SK-N-SH (cell line): ENCODE results near the gene ATP1A4. TPM values are rescaled to one million over a fixed set of nuclear protein-coding genes. Genes with fewer than 3 reads are reported as not detected.

Experiments
- CTCF ChIA-PET: fragments of 300-600, 350-600 bp; formaldehyde crosslinking; extraction: SDS; loops from one replicate; lab custom pipeline; 2021; lab: Yijun Ruan, JAX
- POLR2A ChIA-PET: fragments of 350-600 bp; sonication (Branson Sonifier 250); formaldehyde crosslinking; extraction: SDS; loops from one replicate; lab custom pipeline; 2020; ENCODE audit warnings: antibody characterized with exemption, inconsistent platforms; lab: Yijun Ruan, JAX
- DNase-seq: peaks from one replicate; pipeline ENCODE4 v3.0.0; 2012
- H2AFZ ChIP-seq: fragments of 200-600 bp; sonication (generic); 2 replicates; pipeline ENCODE4 v1.8.1; 2016; ENCODE audit warnings: antibody characterized with exemption, mild to moderate bottlenecking, low read depth
- H3F3A ChIP-seq: fragments of 200-600 bp; sonication (generic); replicated peaks from 2 replicates; pipeline ENCODE3; 2016; ENCODE audit warnings: antibody characterized with exemption, mild to moderate bottlenecking; ENCODE audit not compliant: insufficient read depth
- H3K27ac ChIP-seq, 2 experiments: fragments of 200-500 bp in 1 of 2; fragments of 200-600 bp in 1 of 2; sonication (Bioruptor generic) in 1 of 2; sonication (generic), shearing (Covaris generic) in 1 of 2; 2 replicates each; pipeline versions ENCODE4 v1.5.1 to v1.6.1; 2014 to 2016; ENCODE audit warnings: low read depth in 2 of 2, inconsistent platforms in 1 of 2, low read length in 1 of 2, mild to moderate bottlenecking in 1 of 2, mixed read lengths in 1 of 2
- H3K27me3 ChIP-seq: fragments of 200-600 bp; sonication (generic), shearing (Covaris generic); 2 replicates; pipeline ENCODE4 v1.6.1; 2016; ENCODE audit warnings: mixed run types; ENCODE audit not compliant: insufficient read depth
- H3K36me3 ChIP-seq, 2 experiments: fragments of 200-500 bp in 1 of 2; fragments of 200-600 bp in 1 of 2; sonication (Bioruptor generic) in 1 of 2; sonication (generic) in 1 of 2; replicated peaks in 1 of 2; 2 replicates each; pipeline versions ENCODE3 to v1.5.1; 2014 to 2016; ENCODE audit warnings: low read length in 1 of 2, mild to moderate bottlenecking in 1 of 2; ENCODE audit not compliant: insufficient read depth in 2 of 2, control insufficient read depth in 1 of 2
- H3K4me1 ChIP-seq, 2 experiments: fragments of 200-500 bp in 1 of 2; fragments of 200-600 bp in 1 of 2; sonication (Bioruptor generic) in 1 of 2; sonication (generic), shearing (Covaris generic) in 1 of 2; 2 replicates each; pipeline versions ENCODE4 v1.5.1 to v1.6.1; 2014 to 2016; ENCODE audit warnings: low read depth in 1 of 2, low read length in 1 of 2, mixed run types in 1 of 2; ENCODE audit not compliant: insufficient read depth in 2 of 2, control insufficient read depth in 1 of 2
- H3K4me2 ChIP-seq: fragments of 200-600 bp; sonication (generic), shearing (Covaris generic); 2 replicates; pipeline ENCODE4 v1.6.1; 2017; ENCODE audit warnings: mixed run types
- H3K4me3 ChIP-seq, 2 experiments: fragments of 200-500 bp in 1 of 2; fragments of 200-600 bp in 1 of 2; sonication (Bioruptor generic) in 1 of 2; sonication (generic), shearing (Covaris generic) in 1 of 2; 2 replicates each; pipeline versions ENCODE4 v1.5.1 to v1.8.1; 2014 to 2016; ENCODE audit warnings: low read depth in 2 of 2, inconsistent platforms in 1 of 2, low read length in 1 of 2, mild to moderate bottlenecking in 1 of 2, mixed read lengths in 1 of 2, moderate library complexity in 1 of 2
- H3K79me2 ChIP-seq: fragments of 200-600 bp; sonication (generic); 2 replicates; pipeline ENCODE4 v1.8.1; 2017; ENCODE audit warnings: mild to moderate bottlenecking; ENCODE audit not compliant: insufficient read depth
- H3K9ac ChIP-seq: fragments of 200-600 bp; sonication (generic); 2 replicates; pipeline ENCODE4 v1.6.1; 2017; ENCODE audit warnings: mixed run types
- H3K9me2 ChIP-seq: fragments of 200-600 bp; sonication (generic); 2 replicates; pipeline ENCODE4 v1.6.1; 2017; ENCODE audit warnings: mixed run types
- H3K9me3 ChIP-seq: fragments of 200-600 bp; sonication (generic); 2 replicates; pipeline ENCODE4 v1.6.1; 2017; ENCODE audit warnings: mixed run types, mild to moderate bottlenecking, moderate library complexity
- H4K20me1 ChIP-seq: fragments of 200-600 bp; sonication (generic); 2 replicates; pipeline ENCODE4 v1.6.1; 2017; ENCODE audit warnings: mild to moderate bottlenecking, mixed run types; ENCODE audit not compliant: insufficient read depth
- FOXM1 ChIP-seq: IDR thresholded peaks from 2 replicates; pipeline ENCODE4 v1.4.0; 2012; ENCODE audit warnings: low read depth, mild to moderate bottlenecking
- JUND ChIP-seq: IDR thresholded peaks from 2 replicates; pipeline ENCODE4 v1.4.0; 2012
- MXI1 ChIP-seq: IDR thresholded peaks from 2 replicates; pipeline ENCODE4 v1.6.1; 2012; ENCODE audit warnings: mild to moderate bottlenecking, low read depth, low read length, improper control_type of control experiment
- NFIC ChIP-seq: IDR thresholded peaks from 2 replicates; pipeline ENCODE4 v1.4.0; 2012; ENCODE audit warnings: borderline replicate concordance
- POLR2AphosphoS5 ChIP-seq: IDR thresholded peaks from 2 replicates; pipeline ENCODE4 v1.6.1; 2012; ENCODE audit warnings: low read depth, low read length
- SIN3A ChIP-seq: IDR thresholded peaks from 2 replicates; pipeline ENCODE4 v1.6.1; 2012; ENCODE audit warnings: low read depth, mild to moderate bottlenecking, low read length, moderate library complexity, borderline replicate concordance
- TCF12 ChIP-seq: IDR thresholded peaks from 2 replicates; pipeline ENCODE4 v1.4.0; 2012
- WGBS: methylation state at CpG from one replicate; pipeline ENCODE4 v1.1.6; 2017; ENCODE audit warnings: low lambda C conversion rate; 5-methylcytosine and 5-hydroxymethylcytosine counted together
- polyA plus RNA-seq, 3 experiments: library from polyadenylated mRNA; depleted of rRNA; stranded (reverse); fragments of >200 nt; gene quantifications; 2 replicates each; pipeline ENCODE4 v1.2.3, GENCODE V29; 2012
- TF ChIP-seq, protein P1 (sequence below): IDR thresholded peaks from 2 replicates; pipeline ENCODE4 v1.4.0; 2012; ENCODE audit warnings: low read depth, borderline replicate concordance
- TF ChIP-seq, protein P2 (sequence below): fragments of 150-350 bp; IDR thresholded peaks from 2 replicates; pipeline ENCODE4 v1.6.1; 2017; ENCODE audit warnings: antibody characterized with exemption, low read length, low read depth, borderline replicate concordance
- TF ChIP-seq, protein P3 (sequence below): fragments of 150-350 bp; IDR thresholded peaks from 2 replicates; pipeline ENCODE4 v1.6.1; 2016; ENCODE audit warnings: mild to moderate bottlenecking, low read depth, low read length

The ATP1A4 gene
- polyA plus RNA-seq, 1 of the 3 experiments (the other 2 are of a cell fraction): not detected

DNA sequence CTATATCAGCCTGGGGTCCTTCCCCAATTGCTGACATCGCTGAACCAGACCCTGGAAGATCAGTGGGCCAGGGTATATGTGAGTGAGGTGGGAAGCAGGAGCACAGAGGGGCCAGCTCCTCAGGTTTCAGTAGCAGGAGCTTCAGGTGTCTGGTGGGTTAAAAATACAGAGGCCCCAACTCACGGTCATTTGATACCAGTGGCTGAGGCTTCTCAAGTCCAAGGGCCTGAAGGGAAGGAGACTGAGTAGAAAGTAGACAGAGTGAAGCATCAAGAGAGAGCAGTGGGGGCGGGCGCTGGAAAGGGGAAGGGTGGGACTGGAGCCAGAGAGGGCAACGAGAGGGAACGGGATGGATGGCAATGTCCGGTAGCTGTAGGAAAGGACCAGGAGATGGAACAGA, 36.9 kb downstream of the ATP1A4 start:
- H4K20me1 ChIP-seq: no peaks in the 10 kb centered on the region
- no peak for DNase-seq
- no peak overlapping the region for H3K4me3 ChIP-seq
- peaks cover 3% of the 10 kb centered on the region in 2 experiments; a peak in 2 of 4 replicates for H3K4me1 ChIP-seq
- no peaks in the 10 kb centered on the region for H3K79me2 ChIP-seq
- TF ChIP-seq FOXM1: no peak
- no peak for TF ChIP-seq TCF12
- no peak for TF ChIP-seq MXI1
- TF ChIP-seq SIN3A: no peak
- TF ChIP-seq POLR2AphosphoS5: no peak
- TF ChIP-seq, protein P1, sequence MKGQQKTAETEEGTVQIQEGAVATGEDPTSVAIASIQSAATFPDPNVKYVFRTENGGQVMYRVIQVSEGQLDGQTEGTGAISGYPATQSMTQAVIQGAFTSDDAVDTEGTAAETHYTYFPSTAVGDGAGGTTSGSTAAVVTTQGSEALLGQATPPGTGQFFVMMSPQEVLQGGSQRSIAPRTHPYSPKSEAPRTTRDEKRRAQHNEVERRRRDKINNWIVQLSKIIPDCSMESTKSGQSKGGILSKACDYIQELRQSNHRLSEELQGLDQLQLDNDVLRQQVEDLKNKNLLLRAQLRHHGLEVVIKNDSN: no peak
- TF ChIP-seq JUND: no peak
- TF ChIP-seq, protein P2, sequence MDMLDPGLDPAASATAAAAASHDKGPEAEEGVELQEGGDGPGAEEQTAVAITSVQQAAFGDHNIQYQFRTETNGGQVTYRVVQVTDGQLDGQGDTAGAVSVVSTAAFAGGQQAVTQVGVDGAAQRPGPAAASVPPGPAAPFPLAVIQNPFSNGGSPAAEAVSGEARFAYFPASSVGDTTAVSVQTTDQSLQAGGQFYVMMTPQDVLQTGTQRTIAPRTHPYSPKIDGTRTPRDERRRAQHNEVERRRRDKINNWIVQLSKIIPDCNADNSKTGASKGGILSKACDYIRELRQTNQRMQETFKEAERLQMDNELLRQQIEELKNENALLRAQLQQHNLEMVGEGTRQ: no peak
- H2AFZ ChIP-seq: no peak overlapping the region
- H3K9me3 ChIP-seq: no peaks in the 10 kb centered on the region
- no peaks in the 10 kb centered on the region for H3K36me3 ChIP-seq
- H3K4me2 ChIP-seq: no peak overlapping the region
- H3F3A ChIP-seq: no peaks in the 10 kb centered on the region
- H3K27me3 ChIP-seq: no peaks in the 10 kb centered on the region
- WGBS: 72% methylated on average over 7 of the region's 7 CpGs
- CTCF ChIA-PET: interaction anchor here (1.3 to 7.5 kb wide), 5 partner anchors 31 to 103 kb away, joined by 6 to 293 read pairs (median 11); no protein-coding TSS in a partner anchor
- no peak overlapping the region for H3K27ac ChIP-seq
- H3K9ac ChIP-seq: no peak overlapping the region
- H3K9me2 ChIP-seq: no peaks in the 10 kb centered on the region
- POLR2A ChIA-PET: no interaction called here

DNA sequence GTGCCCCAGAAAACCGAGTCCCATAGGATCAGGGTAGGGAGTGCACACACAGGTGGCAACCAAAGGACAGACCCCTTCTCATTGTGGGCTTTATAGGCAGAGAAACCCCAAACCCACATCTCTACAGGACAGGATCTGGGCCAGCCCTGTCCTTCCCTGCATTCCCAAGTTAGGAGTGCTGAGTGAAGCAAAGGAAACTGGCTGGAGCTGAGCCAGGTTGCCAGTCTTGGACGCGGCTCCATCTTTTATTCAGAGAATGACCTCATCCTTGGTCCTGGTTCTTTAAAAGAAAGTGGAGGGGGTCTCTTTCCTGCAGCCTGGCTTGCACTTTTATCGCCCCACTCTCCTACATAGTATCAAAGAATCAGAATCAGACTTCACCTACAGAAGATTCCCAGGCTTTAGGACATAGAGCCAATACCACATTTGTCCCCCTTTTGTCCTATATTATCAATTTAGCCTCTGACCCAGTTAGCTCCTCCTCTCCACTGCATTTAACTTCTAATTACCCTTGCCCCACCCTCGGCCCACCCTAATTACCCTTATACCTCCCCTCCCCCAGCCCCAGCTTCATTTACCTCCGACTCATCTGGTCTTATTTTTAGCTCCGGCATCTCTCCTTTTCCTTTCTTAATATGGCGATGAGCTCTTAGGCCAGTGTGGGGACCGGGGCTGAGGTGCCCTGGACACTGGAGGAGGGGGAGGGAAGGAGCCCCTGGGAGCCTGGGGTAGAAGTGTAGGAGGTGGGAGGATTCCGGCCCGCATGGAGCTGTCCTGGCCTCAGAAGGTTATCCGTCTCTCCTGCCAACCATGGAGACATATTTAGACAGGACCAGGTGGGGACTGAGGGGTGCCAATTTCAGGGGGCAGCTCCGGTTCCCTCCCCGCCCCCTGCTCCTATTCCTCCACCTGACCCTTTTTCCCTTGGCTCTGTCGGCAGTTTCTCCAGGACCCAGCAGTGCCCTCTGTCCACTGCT, 38.5 kb downstream of the ATP1A4 start, which contains the start of gene CASQ1:
TSS of gene CASQ1 (plus strand) at position 927 of the 977 bp plus-strand sequence. CDS start 177 bp downstream, outside the sequence.
- Histone ChIP-seq H3K4me2 (no peak within 1 kb of the TSS), H3K9me3 (no peaks in the 10 kb centered on the region), H3K9ac (no peak within 1 kb of the TSS), H3K4me1 (peaks cover 3 to 5% of the 10 kb centered on the region in 2 experiments; a peak in 2 of 4 replicates), H3K36me3 (no peaks in the 10 kb centered on the region), H3F3A (no peaks in the 10 kb centered on the region), H3K79me2 (no peaks in the 10 kb centered on the region), H2AFZ (peak within 1 kb of the TSS; percentile 48), H3K27ac (no peak within 1 kb of the TSS), H3K27me3 (no peaks in the 10 kb centered on the region), H3K4me3 (no peak within 1 kb of the TSS), H4K20me1 (no peaks in the 10 kb centered on the region), H3K9me2 (no peaks in the 10 kb centered on the region)
- TF ChIP-seq, protein P3, sequence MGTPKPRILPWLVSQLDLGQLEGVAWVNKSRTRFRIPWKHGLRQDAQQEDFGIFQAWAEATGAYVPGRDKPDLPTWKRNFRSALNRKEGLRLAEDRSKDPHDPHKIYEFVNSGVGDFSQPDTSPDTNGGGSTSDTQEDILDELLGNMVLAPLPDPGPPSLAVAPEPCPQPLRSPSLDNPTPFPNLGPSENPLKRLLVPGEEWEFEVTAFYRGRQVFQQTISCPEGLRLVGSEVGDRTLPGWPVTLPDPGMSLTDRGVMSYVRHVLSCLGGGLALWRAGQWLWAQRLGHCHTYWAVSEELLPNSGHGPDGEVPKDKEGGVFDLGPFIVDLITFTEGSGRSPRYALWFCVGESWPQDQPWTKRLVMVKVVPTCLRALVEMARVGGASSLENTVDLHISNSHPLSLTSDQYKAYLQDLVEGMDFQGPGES: no peak
- TF ChIP-seq NFIC: peak; percentile 46; the same call in 1 of the 2 replicates
- ChIA-PET POLR2A (interaction anchor here (0.9 kb wide), 1 partner anchor 30 kb away, joined by 3 read pairs; no protein-coding TSS in a partner anchor), CTCF (interaction anchor here (0.9 to 7.5 kb wide), 8 partner anchors 18 to 104 kb away, joined by 4 to 293 read pairs (median 36); no protein-coding TSS in a partner anchor)
- DNase-seq: no peak
- 68% methylated on average over 15 of the region's 15 CpGs for WGBS
